GOT3 (cell line): ENCODE results near the gene SERPINC1.
"Not testable (repeated sequence)": the region's sequence is repeated elsewhere in the genome, so short reads cannot be mapped to it uniquely, and the experiment has no call there.

ENCODE experiments used
- DNase-seq: peaks from one replicate; lab custom pipeline; 2025; ENCODE audit warnings: mixed read lengths; lab: John Stamatoyannopoulos, UW

Gene SERPINC1

DNA sequence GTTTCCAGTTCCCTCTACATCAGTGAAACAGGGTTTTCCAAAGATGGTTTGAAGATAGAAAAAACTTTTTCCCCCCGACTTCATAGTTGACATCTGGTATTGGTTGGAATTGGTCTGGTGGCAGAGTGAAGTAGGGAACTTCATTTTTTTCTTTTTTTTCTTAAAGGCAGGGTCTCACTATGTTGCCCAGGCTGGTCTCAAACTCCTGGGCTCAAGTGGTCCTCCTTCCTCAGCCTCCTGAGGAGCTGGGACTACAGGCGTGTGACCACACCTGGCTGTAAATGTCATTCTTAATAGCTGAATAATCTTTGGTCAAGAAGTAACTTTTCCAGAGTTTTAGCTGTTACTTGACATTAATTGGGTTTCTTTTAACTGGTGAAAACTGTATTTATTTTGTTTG lies 27.2 kb downstream of the SERPINC1 start:
- no peak for DNase-seq

DNA sequence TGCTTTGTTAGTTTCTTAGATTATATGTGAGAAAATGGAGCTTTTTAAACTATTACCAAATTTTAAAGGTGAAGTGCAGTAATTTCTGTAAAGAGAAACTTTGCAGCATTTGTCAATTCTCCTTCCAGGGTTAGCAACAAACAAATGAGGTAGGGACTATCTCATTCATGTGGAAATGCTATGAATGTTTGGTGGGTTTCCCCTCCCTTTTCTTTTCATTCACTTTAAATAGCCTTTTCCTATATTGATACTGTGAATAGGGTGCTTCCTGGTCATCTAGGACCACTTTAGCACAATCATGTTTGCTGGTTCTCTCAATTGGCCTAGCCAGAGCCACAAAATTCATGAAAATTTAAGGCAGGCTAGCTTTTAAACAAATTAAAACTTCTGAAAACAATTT lies 28.4 kb downstream of the SERPINC1 start:
- no peak for DNase-seq

DNA sequence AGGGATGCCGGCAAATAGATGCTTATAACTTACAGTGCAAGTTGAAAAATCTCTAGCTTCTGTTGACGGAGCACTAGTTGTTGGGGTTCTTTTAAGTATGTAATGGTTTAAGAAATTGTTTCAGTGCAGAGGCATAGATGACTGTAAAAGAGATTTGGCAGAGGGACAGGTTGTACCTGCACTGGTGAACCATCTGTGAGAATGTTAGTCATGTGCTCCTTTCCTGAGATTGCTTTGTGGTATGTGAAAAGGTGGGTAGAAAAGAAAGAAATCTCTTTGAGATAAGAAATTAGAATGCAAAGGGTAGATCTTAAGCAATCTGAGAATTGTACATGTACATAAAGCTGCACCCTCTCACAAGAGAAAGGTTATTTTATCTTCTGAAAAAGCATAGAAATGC lies 29.5 kb downstream of the SERPINC1 start:
- no peak for DNase-seq

DNA sequence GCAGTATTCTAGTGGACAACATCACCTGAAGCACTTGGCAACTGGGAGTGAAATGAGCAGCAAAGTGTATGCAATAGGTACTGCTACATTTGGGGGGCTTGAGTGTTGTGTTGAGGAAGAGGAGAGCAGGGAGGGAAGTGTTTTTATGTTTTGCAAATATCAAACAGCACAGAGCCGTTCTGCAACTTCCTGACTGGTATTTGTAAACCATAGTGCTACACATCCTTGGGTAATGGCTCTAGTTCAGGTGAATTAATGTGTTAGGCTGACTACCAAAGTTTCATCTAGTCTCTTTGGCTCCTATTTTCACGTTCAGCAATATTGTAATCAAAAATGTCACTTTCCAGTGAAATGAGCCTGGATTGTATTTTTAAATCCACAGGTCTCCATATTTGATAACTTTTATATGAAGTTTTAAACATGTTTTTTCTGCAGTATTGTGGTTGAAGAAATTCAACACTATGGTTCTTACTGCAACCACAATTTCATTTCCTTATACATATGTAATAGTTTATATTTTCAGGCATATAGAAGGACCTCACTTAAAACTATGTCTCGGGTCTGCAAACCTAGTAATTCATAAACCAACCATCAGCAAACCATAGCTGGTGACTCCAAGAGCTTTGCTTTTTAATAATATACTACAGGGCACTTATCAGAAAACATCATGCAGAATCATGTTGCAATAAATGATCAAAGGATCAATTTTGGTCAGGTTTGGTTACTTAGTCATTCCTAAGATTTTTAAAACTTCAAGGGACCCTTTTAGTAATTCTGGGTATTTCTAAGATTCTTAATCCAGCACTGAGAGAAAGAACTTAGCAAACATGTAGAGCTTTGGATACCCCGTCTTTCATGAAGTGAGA lies 30.1 kb downstream of the SERPINC1 start:
- no peak for DNase-seq

DNA sequence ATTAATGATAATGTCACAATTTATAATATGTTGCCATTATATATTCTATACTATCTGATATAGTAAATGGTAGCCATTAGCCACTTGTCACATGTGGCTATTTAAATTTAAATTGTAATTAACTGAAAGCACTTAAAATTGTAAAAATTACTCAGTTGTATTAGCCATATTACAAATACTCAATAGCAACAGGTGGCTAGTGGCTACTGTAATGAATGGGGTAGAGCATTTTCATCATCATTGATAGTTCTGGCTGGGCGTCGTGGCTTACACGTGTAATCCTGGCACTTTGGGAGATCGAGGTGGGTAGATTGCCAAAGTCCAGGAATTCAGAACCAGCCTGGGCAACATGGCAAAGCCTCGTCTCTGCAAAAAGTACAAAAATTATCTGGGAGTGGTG lies 32.4 kb downstream of the SERPINC1 start:
- DNase-seq = no peak

DNA sequence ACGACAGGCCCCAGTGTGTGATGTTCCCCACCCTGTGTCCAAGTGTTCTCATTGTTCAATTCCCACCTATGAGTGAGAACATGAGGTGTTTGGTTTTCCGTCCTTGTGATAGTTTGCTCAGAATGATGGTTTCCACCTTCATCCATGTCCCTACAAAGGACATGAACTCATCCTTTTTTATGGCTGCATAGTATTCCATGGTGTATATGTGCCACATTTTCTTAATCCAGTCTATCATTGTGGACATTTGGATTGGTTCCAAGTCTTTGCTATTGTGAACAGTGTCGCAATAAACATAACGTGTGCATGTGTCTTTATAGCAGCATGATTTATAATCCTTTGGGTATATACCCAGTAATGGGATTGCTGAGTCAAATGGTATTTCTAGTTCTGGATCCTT lies 36.0 kb downstream of the SERPINC1 start:
- DNase-seq = not testable (repeated sequence)

DNA sequence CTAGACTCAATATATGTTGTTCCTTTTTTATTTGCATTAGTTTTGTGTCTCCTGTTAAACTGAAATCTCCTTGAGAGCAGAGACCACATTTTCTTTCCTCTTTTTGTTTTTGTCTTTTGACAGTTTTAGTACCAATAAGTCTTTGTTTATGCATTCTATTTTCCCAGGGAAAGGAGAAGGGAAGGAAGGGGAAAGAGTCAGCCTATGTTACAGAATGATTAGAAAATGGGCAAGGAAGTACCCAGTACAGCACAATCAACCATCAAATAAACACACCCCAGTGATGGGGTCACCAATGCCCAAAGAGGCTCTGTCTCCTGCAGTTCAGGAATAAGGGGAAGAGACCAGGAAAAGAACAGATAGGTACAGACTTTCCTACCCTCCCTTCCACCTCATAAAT lies 38.9 kb downstream of the SERPINC1 start:
- no peak for DNase-seq

DNA sequence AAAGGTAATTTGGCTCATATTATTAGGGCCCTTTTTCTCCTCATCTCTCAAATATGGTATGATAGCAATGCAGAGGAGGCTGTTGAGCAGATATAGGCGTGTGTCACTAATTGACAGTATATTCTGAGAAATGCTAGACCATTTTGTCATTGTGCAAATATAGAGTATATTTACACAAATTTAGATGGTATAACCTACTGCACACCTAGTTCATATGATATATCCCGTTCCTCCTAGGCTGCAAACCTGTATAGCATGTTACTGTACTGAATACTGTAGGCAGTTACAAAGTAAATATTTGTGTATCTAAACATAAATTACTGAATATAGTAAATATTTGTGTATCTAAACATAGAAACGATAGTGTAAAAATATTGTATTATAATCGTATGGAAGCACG lies 40.4 kb downstream of the SERPINC1 start:
- no peak for DNase-seq

DNA sequence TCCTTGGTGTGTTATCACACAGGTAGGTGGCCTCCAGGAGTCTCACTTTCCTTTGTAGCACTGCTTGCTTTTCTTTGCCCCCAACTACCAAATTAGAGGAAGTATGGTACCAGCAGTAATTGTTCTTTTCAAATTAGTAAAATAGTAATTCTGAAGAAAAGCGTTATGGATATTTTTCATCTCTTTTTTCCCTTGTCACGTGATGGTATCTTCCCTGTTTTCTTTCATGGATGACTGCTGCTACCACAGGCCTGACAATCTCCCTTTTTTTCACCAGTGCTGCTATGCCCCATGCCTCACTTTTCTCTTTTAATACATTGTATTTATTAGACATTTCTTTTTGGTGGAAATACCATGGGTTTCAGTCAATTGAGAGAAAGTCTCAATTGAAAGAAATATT lies 45.6 kb downstream of the SERPINC1 start:
- DNase-seq = no peak

DNA sequence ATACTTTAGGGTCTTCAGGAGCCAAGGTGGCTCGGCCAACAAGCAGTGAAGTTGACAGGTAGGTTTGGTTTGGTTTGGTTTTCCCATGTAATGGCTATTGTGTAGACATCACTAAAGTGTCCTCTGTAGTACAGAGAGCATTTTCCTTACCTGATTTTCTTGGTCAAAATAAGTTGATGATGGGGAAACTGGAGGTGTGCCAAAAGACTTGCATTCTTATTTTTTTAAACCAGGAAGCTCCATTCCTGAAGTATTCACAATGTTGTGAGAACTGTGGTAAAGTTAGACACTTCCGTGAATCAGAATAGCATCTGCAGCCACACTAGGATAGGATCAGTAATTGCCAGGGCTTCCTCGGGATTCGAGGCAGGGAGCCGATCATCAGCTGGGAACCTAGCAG lies 46.0 kb downstream of the SERPINC1 start:
- DNase-seq = no peak

DNA sequence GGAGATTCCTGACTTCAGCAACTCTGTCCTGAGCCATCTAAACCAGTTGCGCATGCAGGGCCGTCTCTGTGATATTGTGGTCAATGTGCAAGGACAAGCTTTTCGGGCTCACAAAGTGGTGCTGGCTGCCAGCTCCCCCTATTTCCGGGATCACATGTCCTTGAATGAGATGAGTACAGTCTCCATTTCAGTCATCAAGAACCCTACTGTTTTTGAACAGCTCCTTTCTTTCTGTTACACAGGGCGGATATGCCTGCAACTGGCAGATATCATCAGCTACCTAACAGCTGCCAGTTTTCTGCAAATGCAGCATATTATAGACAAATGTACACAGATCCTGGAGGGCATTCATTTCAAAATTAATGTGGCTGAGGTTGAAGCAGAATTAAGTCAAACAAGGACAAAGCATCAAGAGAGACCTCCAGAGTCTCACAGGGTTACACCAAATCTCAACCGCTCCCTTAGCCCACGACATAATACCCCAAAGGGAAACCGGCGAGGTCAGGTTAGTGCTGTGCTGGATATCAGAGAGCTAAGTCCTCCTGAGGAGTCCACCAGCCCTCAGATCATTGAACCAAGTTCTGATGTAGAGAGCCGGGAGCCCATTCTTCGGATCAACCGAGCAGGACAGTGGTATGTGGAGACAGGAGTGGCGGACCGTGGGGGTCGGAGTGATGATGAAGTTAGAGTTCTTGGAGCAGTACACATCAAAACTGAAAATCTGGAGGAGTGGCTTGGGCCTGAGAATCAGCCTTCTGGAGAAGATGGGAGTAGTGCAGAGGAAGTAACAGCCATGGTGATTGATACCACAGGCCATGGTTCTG lies 46.7 kb downstream of the SERPINC1 start:
- no peak for DNase-seq

DNA sequence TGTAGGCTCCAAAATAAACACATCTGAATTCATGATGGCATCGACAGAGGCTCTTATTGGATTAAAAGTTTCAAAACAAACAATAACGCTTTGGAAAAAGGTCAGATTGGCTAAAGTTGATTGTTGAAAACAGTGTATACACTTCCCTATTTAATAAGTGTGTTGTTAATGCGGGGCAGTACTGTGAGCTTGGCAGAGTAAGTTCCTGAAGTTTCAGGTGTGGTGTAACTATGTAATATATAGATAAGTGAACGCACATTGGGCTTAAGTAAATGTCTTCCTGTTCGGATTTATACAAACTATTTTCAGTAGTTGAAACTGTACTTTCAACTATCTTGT lies 48.1 kb downstream of the SERPINC1 start:
- no peak for DNase-seq

DNA sequence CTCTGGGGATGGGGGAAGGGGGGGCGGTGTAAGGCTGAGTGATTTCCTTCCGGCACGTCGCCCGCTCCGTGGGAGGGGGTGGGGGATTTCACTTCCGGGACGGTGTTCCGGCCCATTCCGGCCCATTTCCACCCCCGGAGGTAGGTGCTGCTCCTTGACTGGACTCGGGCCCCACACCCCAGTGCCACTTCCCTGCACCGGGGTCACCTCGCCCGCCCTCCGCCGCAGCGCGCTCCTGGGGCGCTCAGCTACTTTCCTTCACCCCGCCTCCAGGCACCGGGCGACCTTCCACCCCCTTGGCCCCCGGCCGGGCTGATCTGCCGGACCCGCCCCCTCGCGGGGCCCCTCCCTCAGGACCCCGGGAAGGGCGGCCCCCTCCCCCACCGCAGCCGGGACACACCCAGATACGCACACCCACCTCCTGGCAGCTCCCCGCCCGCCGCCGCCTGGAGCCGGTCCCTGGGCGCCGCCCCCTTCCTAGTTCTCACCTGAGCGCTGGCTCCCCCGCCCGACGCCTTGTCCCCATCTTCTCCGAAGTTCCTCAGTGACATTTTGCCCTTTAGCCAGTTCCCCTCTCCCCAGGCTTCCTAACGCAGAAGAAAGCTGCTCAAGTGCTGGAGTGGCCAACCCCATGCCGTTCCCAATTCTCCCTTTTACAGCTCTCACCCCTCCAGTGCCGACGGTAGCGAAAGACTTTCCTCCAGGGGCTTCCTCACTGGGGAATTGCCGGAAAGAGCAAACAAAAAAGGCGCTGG lies 48.7 kb downstream of the SERPINC1 start, which contains the start of gene ZBTB37:
TSS of gene ZBTB37 (plus strand) at position 115 of the 755 bp plus-strand sequence. CDS start 1,846 bp downstream, outside the sequence.
- no peak for DNase-seq

DNA sequence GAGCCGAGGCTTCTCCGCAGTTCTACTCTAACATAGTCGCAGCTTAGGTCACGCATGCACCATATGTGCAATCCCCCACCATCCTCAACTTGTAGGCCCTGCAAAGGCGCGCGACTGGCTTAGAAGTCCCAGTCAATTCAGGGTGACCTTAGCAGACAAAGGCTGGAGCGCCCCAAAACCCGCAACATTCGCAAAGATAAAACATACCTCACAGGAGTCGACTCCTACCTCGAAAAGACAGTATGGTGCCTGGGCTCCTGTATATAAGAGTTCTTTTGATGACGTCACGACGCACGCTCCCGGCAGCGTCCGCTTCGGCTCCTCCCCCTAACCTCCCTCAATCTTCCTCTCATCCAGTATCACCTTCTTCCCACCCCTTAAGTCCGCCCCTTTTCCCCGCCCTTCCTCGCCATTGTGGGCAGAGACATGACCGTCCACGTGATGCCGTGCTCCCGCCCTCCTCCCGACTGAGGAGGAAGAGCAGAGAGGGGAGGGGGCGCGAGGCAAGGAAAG lies 49.3 kb downstream of the SERPINC1 start, which contains the start of gene GAS5:
TSS of gene GAS5 (minus strand) at position 237 of the 513 bp plus-strand sequence.
- peak; percentile 100 for DNase-seq

DNA sequence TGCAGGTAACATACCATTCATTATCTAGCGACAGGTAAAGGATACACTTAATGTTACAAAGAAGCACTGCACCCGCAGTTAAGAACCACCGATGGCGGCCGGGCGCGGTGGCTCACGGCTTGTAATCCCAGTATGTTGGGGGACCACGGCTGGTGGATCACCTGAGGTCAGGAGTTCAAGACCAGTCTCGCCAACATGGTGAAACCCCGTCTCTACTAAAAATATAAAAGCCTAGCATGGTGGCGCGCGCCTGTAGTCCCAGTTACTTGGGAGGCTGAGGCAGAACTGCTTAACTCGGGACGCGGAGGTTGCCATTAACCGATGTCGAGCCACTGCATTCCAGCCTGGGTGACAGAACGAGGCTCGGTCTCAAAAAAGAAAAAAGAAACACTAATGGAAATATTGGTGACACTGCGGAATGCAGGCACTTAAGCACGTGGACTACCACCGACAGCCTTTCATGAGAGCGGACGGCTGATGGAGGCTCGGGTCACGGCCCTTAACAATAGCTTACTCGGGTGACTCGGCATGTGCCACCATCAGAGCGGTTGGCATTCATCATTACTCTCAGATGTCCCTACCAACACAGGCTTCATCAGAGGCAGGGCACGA lies 49.9 kb downstream of the SERPINC1 start:
- DNase-seq = no peak

DNA sequence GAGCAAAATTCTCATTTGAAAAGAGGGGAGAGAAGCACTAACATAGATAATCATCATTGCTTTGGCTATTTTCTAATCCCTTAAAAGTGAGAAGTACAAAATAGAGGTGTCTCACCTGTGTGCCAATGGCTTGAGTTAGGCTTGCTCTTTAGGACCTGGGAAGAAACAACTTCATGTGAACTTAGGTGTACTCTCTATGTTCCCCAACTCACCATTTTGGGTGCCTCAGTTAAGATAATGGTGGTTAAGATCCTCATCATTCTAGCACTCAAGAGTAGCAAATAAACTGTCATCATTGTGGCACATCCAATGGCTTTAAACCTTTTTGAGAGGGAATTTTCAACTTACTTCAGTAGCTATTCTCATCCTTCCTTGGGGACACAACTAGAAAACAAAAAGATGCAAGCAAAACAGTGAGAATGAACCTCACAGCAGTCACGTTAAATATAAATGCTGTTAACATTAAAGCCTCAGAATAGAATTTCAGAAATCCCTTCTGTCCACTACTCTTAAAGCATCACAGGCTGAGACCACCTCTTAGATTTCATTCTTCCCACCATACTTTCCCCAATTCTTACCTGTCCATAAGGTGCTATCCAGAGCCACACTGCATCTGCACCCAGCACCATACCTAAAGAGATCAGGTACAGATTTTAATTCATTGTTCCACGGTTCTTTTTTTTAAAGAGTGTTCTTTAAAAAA lies 50.6 kb downstream of the SERPINC1 start:
- no peak for DNase-seq

DNA sequence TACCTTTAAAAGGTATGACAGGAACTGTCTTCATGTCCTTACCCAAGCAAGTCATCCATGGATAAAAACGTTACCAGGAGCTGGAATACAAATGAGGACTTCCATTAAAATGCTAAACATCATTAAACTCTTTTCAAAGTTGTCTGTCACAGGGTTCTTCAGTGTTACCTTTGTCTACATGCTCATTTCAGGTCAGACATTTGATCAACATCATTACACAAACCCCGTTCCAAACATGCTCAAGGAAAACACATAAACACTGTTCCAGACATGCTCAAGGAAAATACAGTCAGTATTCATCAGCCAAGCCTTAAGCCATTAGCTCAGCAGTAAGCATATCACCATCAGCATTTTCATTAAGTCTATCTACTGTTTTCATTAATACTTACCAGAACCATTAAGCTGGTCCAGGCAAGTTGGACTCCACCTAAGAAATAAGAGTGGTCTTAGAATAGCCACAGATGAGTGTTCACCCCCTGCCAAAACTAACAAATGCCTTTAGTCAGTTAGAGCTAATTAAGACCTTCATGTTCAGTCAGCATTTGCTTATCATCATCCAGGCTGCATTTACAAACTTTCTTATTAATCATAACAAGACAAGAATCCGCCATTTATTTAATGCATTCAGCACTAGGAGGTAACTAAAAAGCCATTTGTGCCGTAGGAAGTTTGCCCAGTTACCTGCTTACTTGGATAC lies 51.5 kb downstream of the SERPINC1 start:
- DNase-seq = no peak

DNA sequence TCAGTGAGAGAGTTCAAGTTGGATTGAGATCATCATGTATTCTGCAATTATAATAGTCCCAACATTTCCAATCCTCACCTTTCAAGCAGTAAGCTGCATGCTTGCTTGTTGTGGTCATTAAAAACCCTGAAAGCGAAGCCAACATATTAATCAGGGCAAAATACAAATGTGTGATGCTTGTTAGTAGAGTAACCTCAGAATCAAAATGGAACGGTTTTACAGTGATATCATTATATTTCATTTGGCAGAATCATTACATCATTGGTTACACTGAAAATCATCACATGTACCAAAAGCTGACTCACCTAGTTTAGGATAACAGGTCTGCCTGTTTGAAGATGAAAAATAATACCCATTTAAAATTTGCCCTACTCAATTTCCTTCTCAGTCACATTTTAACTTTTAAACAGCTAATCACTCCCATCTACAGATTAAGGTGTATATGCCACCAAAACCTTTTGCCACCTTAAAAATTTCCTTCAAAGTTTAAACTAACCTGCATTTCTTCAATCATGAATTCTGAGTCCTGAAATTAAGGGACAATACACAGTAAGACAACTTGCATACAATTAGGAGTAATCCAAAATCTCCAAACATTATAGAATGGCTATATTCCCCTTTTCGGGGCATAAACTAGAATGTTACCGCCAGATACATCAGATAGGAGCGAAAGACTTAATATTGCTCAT lies 52.8 kb downstream of the SERPINC1 start:
- no peak for DNase-seq

DNA sequence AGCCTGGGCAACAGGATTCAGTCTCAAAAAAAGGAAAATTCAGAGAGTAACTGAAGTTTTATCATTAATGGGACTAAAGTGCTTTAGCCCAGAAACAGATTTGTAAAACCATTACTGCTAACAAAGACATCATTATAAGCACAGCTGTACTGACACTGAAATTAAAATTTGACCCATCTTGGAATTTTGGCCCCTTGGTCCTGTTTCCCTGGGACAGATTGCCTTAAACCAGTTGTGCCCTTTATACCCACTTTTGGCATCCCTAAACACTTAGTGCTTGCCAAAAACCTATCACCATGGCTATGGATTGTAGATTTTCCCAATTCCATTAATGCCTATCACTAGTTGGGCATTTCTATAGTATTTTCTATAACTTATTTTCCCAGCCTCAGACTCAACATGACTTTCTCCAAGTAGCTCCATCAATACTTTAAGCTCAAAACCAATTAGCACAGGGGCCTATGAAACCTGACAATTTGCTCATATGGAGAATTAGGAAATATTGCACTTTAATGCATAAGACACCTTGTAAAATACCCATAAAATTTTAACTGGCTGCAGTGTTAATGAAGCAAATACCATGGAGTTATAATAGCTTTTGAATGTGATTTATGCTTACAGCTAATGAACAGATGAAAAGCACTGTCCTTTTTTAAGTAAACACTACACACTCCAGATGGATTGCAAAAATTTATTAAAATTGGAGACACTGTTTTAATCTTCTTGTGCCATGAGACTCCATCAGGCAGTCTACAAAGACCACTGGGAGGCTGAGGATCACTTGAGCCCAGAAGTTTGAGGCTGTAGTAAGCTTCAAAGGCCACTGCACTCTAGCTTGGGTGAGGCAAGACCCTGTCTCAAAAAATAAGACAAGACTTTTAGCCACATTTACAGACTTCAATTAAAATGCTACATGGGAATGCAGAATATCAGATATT lies 53.6 kb downstream of the SERPINC1 start:
- no peak for DNase-seq
